Measurements from ENCODE around the gene NOP58.
"Not testable (repeated sequence)": the region's sequence is repeated elsewhere in the genome, so short reads cannot be mapped to it uniquely, and the experiment has no call there.

Gene NOP58

GRCh38 chr2:202314116-202314515, 48.6 kb downstream of the NOP58 start:
- Histone ChIP-seq H3K27ac (ENCODE audit: low read depth, low read length) (no peak overlapping the region), H4K20me1 (ENCODE audit: low read depth, low read length) (no peaks in the 10 kb centered on the region), H3K27me3 (ENCODE audit: low read length) (no peaks in the 10 kb centered on the region), H3K4me2 (ENCODE audit: low read depth, low read length, poor library complexity, severe bottlenecking) (no peak overlapping the region), H3K36me3 (ENCODE audit: low read length) (0 out of 2 replicates have a peak, but pooled peaks cover 4% of the 10 kb centered on the region), H3K79me2 (ENCODE audit: insufficient read depth, low read length) (no peaks in the 10 kb centered on the region), H3F3A (ENCODE audit: insufficient read depth) (peaks cover 24% of the 10 kb centered on the region), H3K9me3 (ENCODE audit: insufficient read depth, low read length) (no peaks in the 10 kb centered on the region), H3K4me3 (ENCODE audit: insufficient read depth, low read length, poor library complexity, severe bottlenecking) (no peak overlapping the region), H3K9ac (ENCODE audit: low read length) (no peak overlapping the region), H3K9me2 (replicated peaks; ENCODE audit: insufficient read depth, low read length) (no peaks in the 10 kb centered on the region), H2AFZ (ENCODE audit: low read depth, low read length, severe bottlenecking) (no peak overlapping the region)
- no peak for TF ChIP-seq CTCF (IDR thresholded peaks at IDR 0.05; ENCODE audit: insufficient read depth, low read length, poor library complexity, severe bottlenecking)
- no peak for TF ChIP-seq EZH2phosphoT487 (conservative IDR thresholded peaks at IDR 0.05; ENCODE audit: low read length)

- TF ChIP-seq EZH2phosphoT487 (conservative IDR thresholded peaks at IDR 0.05; ENCODE audit: low read length) (no peak), CTCF (IDR thresholded peaks at IDR 0.05; ENCODE audit: insufficient read depth, low read length, poor library complexity, severe bottlenecking) (no peak)
- no peaks in the 10 kb centered on the region for H4K20me1 ChIP-seq (ENCODE audit: low read depth, low read length)
These were observed 51.7 kb downstream of the NOP58 start for GRCh38 chr2:202317080-202317857.

GRCh38 chr2:202320362-202320761, 54.8 kb downstream of the NOP58 start:
- H3K9me2 ChIP-seq (replicated peaks; ENCODE audit: insufficient read depth, low read length); H3K27ac ChIP-seq (ENCODE audit: low read depth, low read length); H4K20me1 ChIP-seq (ENCODE audit: low read depth, low read length); H3K36me3 ChIP-seq (ENCODE audit: low read length); H3K9me3 ChIP-seq (ENCODE audit: insufficient read depth, low read length); H3K4me3 ChIP-seq (ENCODE audit: insufficient read depth, low read length, poor library complexity, severe bottlenecking); H2AFZ ChIP-seq (ENCODE audit: low read depth, low read length, severe bottlenecking); H3K79me2 ChIP-seq (ENCODE audit: insufficient read depth, low read length); H3F3A ChIP-seq (ENCODE audit: insufficient read depth); H3K27me3 ChIP-seq (ENCODE audit: low read length); H3K4me2 ChIP-seq (ENCODE audit: low read depth, low read length, poor library complexity, severe bottlenecking); H3K9ac ChIP-seq (ENCODE audit: low read length): not testable (repeated sequence)

More at GRCh38 chr2:202317080-202317857, 51.7 kb downstream of the NOP58 start:
- Histone ChIP-seq H3K4me3 (ENCODE audit: insufficient read depth, low read length, poor library complexity, severe bottlenecking) (no peak overlapping the region), H3K27ac (ENCODE audit: low read depth, low read length) (no peak overlapping the region), H3K27me3 (ENCODE audit: low read length) (no peaks in the 10 kb centered on the region), H3F3A (ENCODE audit: insufficient read depth) (peaks cover 8% of the 10 kb centered on the region), H3K4me2 (ENCODE audit: low read depth, low read length, poor library complexity, severe bottlenecking) (no peak overlapping the region), H3K9me3 (ENCODE audit: insufficient read depth, low read length) (no peaks in the 10 kb centered on the region), H3K36me3 (ENCODE audit: low read length) (no peaks in the 10 kb centered on the region), H3K9ac (ENCODE audit: low read length) (no peak overlapping the region), H3K9me2 (replicated peaks; ENCODE audit: insufficient read depth, low read length) (no peaks in the 10 kb centered on the region), H3K79me2 (ENCODE audit: insufficient read depth, low read length) (no peaks in the 10 kb centered on the region), H2AFZ (ENCODE audit: low read depth, low read length, severe bottlenecking) (no peak overlapping the region)

GRCh38 chr2:202322435-202322834, 56.9 kb downstream of the NOP58 start:
- Histone ChIP-seq H3K27me3 (ENCODE audit: low read length) (no peaks in the 10 kb centered on the region), H3K36me3 (ENCODE audit: low read length) (peaks cover 6% of the 10 kb centered on the region; the same call in 1 of the 2 replicates), H3K9me2 (replicated peaks; ENCODE audit: insufficient read depth, low read length) (no peaks in the 10 kb centered on the region), H3K4me2 (ENCODE audit: low read depth, low read length, poor library complexity, severe bottlenecking) (no peak overlapping the region), H4K20me1 (ENCODE audit: low read depth, low read length) (no peaks in the 10 kb centered on the region), H3K9ac (ENCODE audit: low read length) (no peak overlapping the region), H2AFZ (ENCODE audit: low read depth, low read length, severe bottlenecking) (no peak overlapping the region), H3K4me3 (ENCODE audit: insufficient read depth, low read length, poor library complexity, severe bottlenecking) (no peak overlapping the region), H3K27ac (ENCODE audit: low read depth, low read length) (no peak overlapping the region), H3K9me3 (ENCODE audit: insufficient read depth, low read length) (no peaks in the 10 kb centered on the region), H3K79me2 (ENCODE audit: insufficient read depth, low read length) (no peaks in the 10 kb centered on the region), H3F3A (ENCODE audit: insufficient read depth) (peaks cover 3% of the 10 kb centered on the region; the same call in 1 of the 2 replicates)
- TF ChIP-seq EZH2phosphoT487 (conservative IDR thresholded peaks at IDR 0.05; ENCODE audit: low read length) (no peak), CTCF (IDR thresholded peaks at IDR 0.05; ENCODE audit: insufficient read depth, low read length, poor library complexity, severe bottlenecking) (no peak)

Measured in SU-DHL-6 (cell line).